Right atrium auricular region (tissue), 2 donors: ENCODE data around the gene PNPLA8. TPM values are rescaled to one million over a fixed set of nuclear protein-coding genes. Genes with fewer than 3 reads are reported as not detected.

ENCODE experiments used
- DNase-seq: peaks from one replicate; pipeline ENCODE4 v3.0.0-alpha.2; 2019; ENCODE audit warnings: low spot score
- H3K27ac ChIP-seq, 2 donors: fragments of 200-600 bp; sonication (generic); 1 replicate in 1 of 2; 2 replicates in 1 of 2; pipeline ENCODE4 v1.5.1; 2016 to 2019
- H3K27me3 ChIP-seq, 2 donors: fragments of 200-600 bp; sonication (generic); one replicate each; pipeline versions ENCODE4 v1.5.1 to v1.6.0; 2017 to 2019
- H3K36me3 ChIP-seq: fragments of 200-600 bp; sonication (generic); one replicate; pipeline ENCODE4 v1.5.1; 2016
- H3K4me1 ChIP-seq, 2 donors: fragments of 200-600 bp; sonication (generic); one replicate each; pipeline versions ENCODE4 v1.5.1 to v1.6.0; 2017 to 2019
- H3K4me3 ChIP-seq, 2 donors: fragments of 200-600 bp; sonication (generic); 1 replicate in 1 of 2; 2 replicates in 1 of 2; pipeline ENCODE4 v1.5.1; 2017 to 2019; ENCODE audit warnings: mild to moderate bottlenecking in 1 of 2, moderate library complexity in 1 of 2
- H3K9me3 ChIP-seq, 2 donors: fragments of 200-600 bp; sonication (generic); one replicate each; pipeline ENCODE4 v1.5.1; 2019
- CTCF ChIP-seq, 2 donors: fragments of 200-600 bp; sonication (generic); IDR thresholded peaks; one replicate each; pipeline ENCODE4 v1.5.1; 2019; ENCODE audit warnings: antibody characterized with exemption in 2 of 2
- total RNA-seq, 2 donors: library from RNA; depleted of rRNA; stranded (reverse); fragments of >200 nt; gene quantifications; one replicate each; pipeline ENCODE4 v1.1.0, GENCODE V29; 2016

Gene PNPLA8
- total RNA-seq, 2 donors from 2014 or later, result 25.9 to 33.1 TPM

- Histone ChIP-seq H3K27ac (no peak overlapping the region), H3K9me3 (no peaks in the 10 kb centered on the region), H3K27me3 (no peaks in the 10 kb centered on the region), H3K4me1 (no peaks in the 10 kb centered on the region), H3K4me3 (no peak overlapping the region), H3K36me3 (peaks cover 27% of the 10 kb centered on the region)
- no peak for TF ChIP-seq CTCF (IDR thresholded peaks at IDR 0.05)
- DNase-seq, result no peak
These were observed 39.5 kb downstream of the PNPLA8 start for GRCh38 chr7:108486291-108486966.

GRCh38 chr7:108484137-108484536 lies 41.8 kb downstream of the PNPLA8 start:
- Histone ChIP-seq H3K27ac (no peak overlapping the region), H3K4me3 (no peak overlapping the region), H3K27me3 (no peaks in the 10 kb centered on the region), H3K4me1 (no peaks in the 10 kb centered on the region), H3K36me3 (peaks cover 14% of the 10 kb centered on the region), H3K9me3 (no peaks in the 10 kb centered on the region)
- DNase-seq, result no peak
- no peak for TF ChIP-seq CTCF (IDR thresholded peaks at IDR 0.05)

- Histone ChIP-seq H3K9me3 (no peaks in the 10 kb centered on the region), H3K36me3 (peaks cover 9% of the 10 kb centered on the region), H3K27me3 (no peaks in the 10 kb centered on the region), H3K4me3 (no peak overlapping the region), H3K4me1 (no peaks in the 10 kb centered on the region), H3K27ac (no peak overlapping the region)
- no peak for DNase-seq
- TF ChIP-seq CTCF (IDR thresholded peaks at IDR 0.05), result no peak
These were observed 45.6 kb downstream of the PNPLA8 start for GRCh38 chr7:108480311-108480710.

- no peaks in the 10 kb centered on the region for H3K4me1 ChIP-seq
- H3K27ac ChIP-seq, result no peak overlapping the region
- DNase-seq, result no peak
- peaks cover 9% of the 10 kb centered on the region for H3K36me3 ChIP-seq
- no peak overlapping the region for H3K4me3 ChIP-seq
- no peak for TF ChIP-seq CTCF (IDR thresholded peaks at IDR 0.05)
- H3K9me3 ChIP-seq, result no peaks in the 10 kb centered on the region
- no peaks in the 10 kb centered on the region for H3K27me3 ChIP-seq
These were observed 46.2 kb downstream of the PNPLA8 start for GRCh38 chr7:108479751-108480150.

- no peak for TF ChIP-seq CTCF (IDR thresholded peaks at IDR 0.05)
- no peaks in the 10 kb centered on the region for H3K9me3 ChIP-seq
- H3K4me1 ChIP-seq, result no peaks in the 10 kb centered on the region
- no peak overlapping the region for H3K4me3 ChIP-seq
- no peaks in the 10 kb centered on the region for H3K27me3 ChIP-seq
- DNase-seq, result no peak
- H3K27ac ChIP-seq, result no peak overlapping the region
- H3K36me3 ChIP-seq, result peaks cover 9% of the 10 kb centered on the region
These were observed 46.8 kb downstream of the PNPLA8 start for GRCh38 chr7:108479118-108479517.

GRCh38 chr7:108468246-108468645 lies 57.7 kb downstream of the PNPLA8 start:
- Histone ChIP-seq H3K4me1 (no peaks in the 10 kb centered on the region), H3K27ac (no peak overlapping the region), H3K4me3 (no peak overlapping the region), H3K27me3 (no peaks in the 10 kb centered on the region), H3K36me3 (no peaks in the 10 kb centered on the region), H3K9me3 (no peaks in the 10 kb centered on the region)
- DNase-seq, result no peak
- TF ChIP-seq CTCF (IDR thresholded peaks at IDR 0.05), result no peak
